ENCODE results near the gene NDST4.

The NDST4 gene

GRCh38 chr4:114875630-114876029 lies 237.8 kb downstream of the NDST4 start:
- no peak for ATAC-seq
- TF ChIP-seq ZNF565 (CRISPR knock-in tag; conservative IDR thresholded peaks at IDR 0.05; ENCODE audit: low read depth) (no peak), RARB (CRISPR knock-in tag; IDR thresholded peaks at IDR 0.05) (no peak), ZNF70 (CRISPR knock-in tag; IDR thresholded peaks at IDR 0.05) (no peak), TSHZ2 (CRISPR knock-in tag; IDR thresholded peaks at IDR 0.05) (no peak), TOX (CRISPR knock-in tag; IDR thresholded peaks at IDR 0.05; ENCODE audit: borderline replicate concordance) (no peak), ZFP30 (CRISPR knock-in tag; IDR thresholded peaks at IDR 0.05) (no peak), TCF4 (CRISPR knock-in tag; IDR thresholded peaks at IDR 0.05; ENCODE audit: borderline replicate concordance) (no peak), ARNTL (CRISPR knock-in tag; IDR thresholded peaks at IDR 0.05; ENCODE audit: borderline replicate concordance, low read depth) (no peak), ISL1 (CRISPR knock-in tag; IDR thresholded peaks at IDR 0.05) (no peak), CSDC2 (CRISPR knock-in tag; IDR thresholded peaks at IDR 0.05) (no peak), ZFP3 (CRISPR knock-in tag; IDR thresholded peaks at IDR 0.05) (no peak)

GRCh38 chr4:114874321-114874720 lies 239.1 kb downstream of the NDST4 start:
- no peak for ATAC-seq
- no peak for TF ChIP-seq OSR1 (CRISPR knock-in tag; IDR thresholded peaks at IDR 0.05)
- no peak for TF ChIP-seq CREB5 (CRISPR knock-in tag; IDR thresholded peaks at IDR 0.05; ENCODE audit: low read depth)
- no peak for TF ChIP-seq BACH2 (CRISPR knock-in tag; IDR thresholded peaks at IDR 0.05; ENCODE audit: borderline replicate concordance)
- no peak for TF ChIP-seq ZC3H10 (CRISPR knock-in tag; IDR thresholded peaks at IDR 0.05)
- no peak for TF ChIP-seq TSHZ2 (CRISPR knock-in tag; IDR thresholded peaks at IDR 0.05)

DNA sequence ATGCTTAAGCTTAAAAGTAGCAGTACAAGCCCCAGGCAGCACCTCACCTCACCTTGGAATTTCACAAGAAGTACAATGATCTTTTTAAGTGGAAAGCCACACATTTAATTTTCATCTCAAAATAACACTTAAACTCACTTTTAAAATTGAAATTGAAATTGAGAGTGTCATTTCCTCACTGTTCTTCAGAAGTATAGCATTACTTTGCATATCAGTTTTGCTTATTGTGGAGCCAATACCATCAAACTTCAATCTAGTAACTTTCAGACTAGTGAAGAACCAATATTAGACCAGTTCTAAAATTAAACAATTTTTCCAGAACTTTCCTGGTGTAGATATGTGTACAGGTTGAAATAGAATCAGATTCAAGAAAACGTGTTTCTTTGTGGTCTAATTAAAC lies 242.4 kb downstream of the NDST4 start:
- no peak for TF ChIP-seq ZNF8 (CRISPR knock-in tag; IDR thresholded peaks at IDR 0.05)
- no peak for TF ChIP-seq RARB (CRISPR knock-in tag; IDR thresholded peaks at IDR 0.05)
- no peak for TF ChIP-seq ZC3H10 (CRISPR knock-in tag; IDR thresholded peaks at IDR 0.05)
- TF ChIP-seq CSDC2 (CRISPR knock-in tag; IDR thresholded peaks at IDR 0.05): no peak
- TF ChIP-seq ZFP3 (CRISPR knock-in tag; IDR thresholded peaks at IDR 0.05): no peak
- no peak for TF ChIP-seq ZFP30 (CRISPR knock-in tag; IDR thresholded peaks at IDR 0.05)
- no peak for TF ChIP-seq TSHZ2 (CRISPR knock-in tag; IDR thresholded peaks at IDR 0.05)
- TF ChIP-seq ARNTL (CRISPR knock-in tag; IDR thresholded peaks at IDR 0.05; ENCODE audit: borderline replicate concordance, low read depth): no peak
- TF ChIP-seq SNAI2 (CRISPR knock-in tag; IDR thresholded peaks at IDR 0.05): no peak
- TF ChIP-seq OSR1 (CRISPR knock-in tag; IDR thresholded peaks at IDR 0.05): no peak
- no peak for TF ChIP-seq POU6F1 (CRISPR knock-in tag; IDR thresholded peaks at IDR 0.05; ENCODE audit: borderline replicate concordance, low read depth)
- no peak for ATAC-seq

All from SK-N-SH treated with all-trans-retinoic acid at 6 μM for 48 hours (cell line).